ENCODE data around the gene ARID1B. TPM values are rescaled to one million over a fixed set of nuclear protein-coding genes. Genes with fewer than 3 reads are reported as not detected.

The ARID1B gene
- total and polyA plus RNA-seq, 9 of the 15 experiments (the other 6 are each of a cell fraction or from before 2014, with no cell fraction given) = 12.5 to 50.5 (median 25.8) TPM

GRCh38 chr6:157117431-157118095 lies 340.4 kb downstream of the ARID1B start (continued):
- TF ChIP-seq ATF3 (IDR thresholded peaks at IDR 0.05) (no peak), ATF3 (CRISPR knock-in tag; conservative IDR thresholded peaks at IDR 0.05) (no peak), POLR2A (conservative IDR thresholded peaks at IDR 0.05) (no peak), TAF7 (tag; IDR thresholded peaks at IDR 0.05) (no peak)

- BruUV-seq (replicated peaks) = no TSS peak
- intact Hi-C loops (cut with micrococcal nuclease) (no loop called here), in situ Hi-C loops (cut with MboI) (no loop called here)
- H2AFZ ChIP-seq (ENCODE audit: low read depth, low read length) = no peak overlapping the region
- no peak overlapping the region for H3K4me2 ChIP-seq (ENCODE audit: insufficient read depth, low read length)
- ChIA-PET CTCF (ENCODE audit: low intra/inter-chr PET ratio) (no interaction called here), POLR2A (interaction anchor here (0.9 kb wide), 1 partner anchor 8 kb away, joined by 3 read pairs; no protein-coding TSS in a partner anchor)
- H3K27ac ChIP-seq (ENCODE audit: extremely low read depth, low read depth, low read length) = no peak overlapping the region
- no peak overlapping the region for H3K4me3 ChIP-seq
- H3K36me3 ChIP-seq (ENCODE audit: control insufficient read depth, insufficient read depth, low read length) = peaks cover 3% of the 10 kb centered on the region; the same call in 1 of the 3 replicates
- no peaks in the 10 kb centered on the region for H3K4me1 ChIP-seq (replicated peaks in 1 of 2; ENCODE audit: control insufficient read depth in 2 of 2, insufficient read depth in 2 of 2, low read length in 2 of 2)
- H4K20me1 ChIP-seq (replicated peaks; ENCODE audit: control insufficient read depth, insufficient read depth, low read length) = no peaks in the 10 kb centered on the region
- TF ChIP-seq HOMEZ (CRISPR knock-in tag; IDR thresholded peaks at IDR 0.05) (no peak), ZNF197 (CRISPR knock-in tag; IDR thresholded peaks at IDR 0.05; ENCODE audit: low read depth) (no peak), GABPA (tag; conservative IDR thresholded peaks at IDR 0.05; ENCODE audit: low read depth) (no peak), CEBPB (tag; IDR thresholded peaks at IDR 0.05) (peak; percentile 58)
- peak overlapping the region in 1 of 2 experiments; percentile 5; a peak in 1 of 4 replicates for H3K9ac ChIP-seq (ENCODE audit: insufficient read depth in 1 of 2, low read depth in 2 of 2, low read length in 2 of 2)
- FAIRE-seq = no peak
- DNase-seq (ENCODE audit: extremely low read depth in 1 of 4, low spot score in 3 of 4) = no peak
- no peaks in the 10 kb centered on the region for H3K27me3 ChIP-seq (ENCODE audit: control insufficient read depth in 2 of 2, insufficient read depth in 2 of 2, low read length in 2 of 2)
- no peaks in the 10 kb centered on the region for H3K9me3 ChIP-seq (replicated peaks; ENCODE audit: control insufficient read depth, insufficient read depth, low read depth, low read length)
- no peaks in the 10 kb centered on the region for H3K9me1 ChIP-seq (ENCODE audit: control insufficient read depth, insufficient read depth, low read length)
- 79% methylated on average over 3 of the region's 3 CpGs for WGBS (ENCODE audit: insufficient coverage, low coverage, missing lambda C conversion rate)
- peak; percentile 40; the same call in 1 of the 3 replicates for ATAC-seq
- no peaks in the 10 kb centered on the region for H3K79me2 ChIP-seq (ENCODE audit: control insufficient read depth, insufficient read depth, low read length)
These were observed 342.4 kb downstream of the ARID1B start for GRCh38 chr6:157119502-157120027.
